GM23338 (cell line): ENCODE measurements around the gene PALLD. TPM values are rescaled to one million over a fixed set of nuclear protein-coding genes. Genes with fewer than 3 reads are reported as not detected.

Source experiments
- ATAC-seq: fragments of 200-7000 bp; cut with Tn5 transposase; 3 replicates; pipeline ENCODE4 v1.9.1; 2020
- DNase-seq: peaks from one replicate; pipeline ENCODE4 v3.0.0-alpha.2; 2015; ENCODE audit warnings: low spot score
- H2AFZ ChIP-seq: fragments of 200-600 bp; sonication (generic); 2 replicates; pipeline ENCODE4 v1.8.0; 2016; ENCODE audit warnings: antibody characterized with exemption, mild to moderate bottlenecking, moderate library complexity
- H3F3A ChIP-seq: fragments of 200-600 bp; sonication (generic); replicated peaks from 2 replicates; pipeline ENCODE4 v1.8.0; 2017; ENCODE audit warnings: antibody characterized with exemption, mixed run types, low read depth
- H3K27ac ChIP-seq: fragments of 200-600 bp; sonication (generic); 2 replicates; pipeline ENCODE4 v1.6.1; 2016; ENCODE audit warnings: low read depth
- H3K27me3 ChIP-seq: fragments of 200-600 bp; sonication (generic); 2 replicates; pipeline ENCODE4 v1.8.0; 2016; ENCODE audit warnings: mild to moderate bottlenecking, mixed run types, moderate library complexity; ENCODE audit not compliant: insufficient read depth
- H3K36me3 ChIP-seq: fragments of 200-600 bp; sonication (generic); 2 replicates; pipeline ENCODE4 v1.8.0; 2016; ENCODE audit warnings: mild to moderate bottlenecking; ENCODE audit not compliant: insufficient read depth
- H3K4me1 ChIP-seq: fragments of 200-600 bp; sonication (generic); 2 replicates; pipeline ENCODE4 v1.8.0; 2016; ENCODE audit warnings: mild to moderate bottlenecking, moderate library complexity; ENCODE audit not compliant: insufficient read depth
- H3K4me2 ChIP-seq: fragments of 200-600 bp; sonication (generic); 2 replicates; pipeline ENCODE4 v1.7.1; 2017; ENCODE audit warnings: mixed run types
- H3K4me3 ChIP-seq: fragments of 200-600 bp; sonication (generic); 2 replicates; pipeline ENCODE4 v1.6.1; 2016; ENCODE audit warnings: mixed run types
- H3K79me2 ChIP-seq: fragments of 200-600 bp; sonication (generic); replicated peaks from 2 replicates; pipeline ENCODE4 v1.8.0; 2017; ENCODE audit warnings: mild to moderate bottlenecking; ENCODE audit not compliant: insufficient read depth
- H3K9me2 ChIP-seq: fragments of 200-600 bp; sonication (generic); 2 replicates; pipeline ENCODE4 v1.8.0; 2017; ENCODE audit not compliant: insufficient read depth
- H4K20me1 ChIP-seq: fragments of 200-600 bp; sonication (generic); replicated peaks from 2 replicates; pipeline ENCODE4 v1.8.0; 2017; ENCODE audit warnings: mild to moderate bottlenecking; ENCODE audit not compliant: insufficient read depth
- H3K27ac Mint-ChIP-seq: 2 replicates; pipeline ENCODE4 v1.8.0; 2020; ENCODE audit warnings: inconsistent platforms, mild to moderate bottlenecking, moderate library complexity, mixed read lengths
- H3K27me3 Mint-ChIP-seq: 3 replicates; pipeline ENCODE4 v1.8.0; 2022; ENCODE audit warnings: low read depth, mild to moderate bottlenecking, moderate library complexity, mixed read lengths, inconsistent platforms; ENCODE audit not compliant: insufficient read depth, poor library complexity
- H3K36me3 Mint-ChIP-seq: 3 replicates; pipeline ENCODE4 v1.8.0; 2021; ENCODE audit warnings: low read depth, mild to moderate bottlenecking, inconsistent platforms, moderate library complexity, mixed read lengths
- H3K4me1 Mint-ChIP-seq: 3 replicates; pipeline ENCODE4 v1.8.0; 2020; ENCODE audit warnings: mild to moderate bottlenecking, inconsistent platforms, mixed read lengths
- H3K4me3 Mint-ChIP-seq: 3 replicates; pipeline ENCODE4 v1.8.0; 2021; ENCODE audit warnings: moderate library complexity, mild to moderate bottlenecking, inconsistent platforms, mixed read lengths
- H3K9me3 Mint-ChIP-seq: 3 replicates; pipeline ENCODE4 v1.8.0; 2020; ENCODE audit warnings: moderate library complexity, mild to moderate bottlenecking, inconsistent platforms, mixed read lengths
- CREB1 ChIP-seq: fragments of 250-450 bp; sonication (Bioruptor Pico); IDR thresholded peaks from 2 replicates; pipeline ENCODE4 v1.5.0; 2020; ENCODE audit warnings: low read depth, mild to moderate bottlenecking, moderate library complexity
- EZH2 ChIP-seq: fragments of 200-600 bp; sonication (generic); IDR thresholded peaks from one replicate; pipeline ENCODE4 v1.8.0; 2017; ENCODE audit warnings: antibody characterized with exemption, mild to moderate bottlenecking, low read depth; ENCODE audit not compliant: unreplicated experiment
- EZH2phosphoT487 ChIP-seq: fragments of 200-600 bp; sonication (generic); IDR thresholded peaks from one replicate; pipeline ENCODE4 v1.8.1; 2018; ENCODE audit warnings: antibody characterized with exemption; ENCODE audit not compliant: unreplicated experiment
- JUNB ChIP-seq: IDR thresholded peaks from one replicate; pipeline ENCODE4 v1.6.1; 2016; ENCODE audit warnings: antibody characterized with exemption; ENCODE audit not compliant: unreplicated experiment
- NANOG ChIP-seq: IDR thresholded peaks from 2 replicates; pipeline ENCODE4 v1.6.1; 2016; ENCODE audit warnings: antibody characterized with exemption, borderline replicate concordance
- POLR2AphosphoS5 ChIP-seq: IDR thresholded peaks from 2 replicates; pipeline ENCODE4 v1.6.1; 2016; ENCODE audit warnings: antibody characterized with exemption, low read depth
- STAT1 ChIP-seq: IDR thresholded peaks from one replicate; pipeline ENCODE4 v1.6.1; 2016; ENCODE audit warnings: antibody characterized with exemption; ENCODE audit not compliant: unreplicated experiment
- ZNF114 ChIP-seq: fragments of 250-450 bp; sonication (Bioruptor Pico); IDR thresholded peaks from 2 replicates; pipeline ENCODE4 v1.5.0; 2020; ENCODE audit warnings: mild to moderate bottlenecking, moderate library complexity
- ZNF331 ChIP-seq: fragments of 250-450 bp; sonication (Bioruptor Pico); IDR thresholded peaks from 2 replicates; pipeline ENCODE4 v1.5.0; 2020; ENCODE audit warnings: low read depth, mild to moderate bottlenecking, moderate library complexity
- polyA plus RNA-seq: library from polyadenylated mRNA; unstranded; fragments of >200 nt; fragmentation: Nextera tagmentation; extraction: Ambion mirVana; gene quantifications from 2 replicates; pipeline ENCODE4 v1.2.1, GENCODE V29; 2016
- total RNA-seq: library from RNA; depleted of rRNA; stranded (reverse); fragments of >200 nt; shearing (Covaris generic); gene quantifications from 2 replicates; pipeline ENCODE4 v1.2.3, GENCODE V29; 2014
- TF ChIP-seq, protein P1 (sequence below): IDR thresholded peaks from one replicate; pipeline ENCODE4 v1.6.1; 2018; ENCODE audit warnings: antibody characterized with exemption; ENCODE audit not compliant: unreplicated experiment
- TF ChIP-seq, protein P2 (sequence below): IDR thresholded peaks from 2 replicates; pipeline ENCODE4 v1.6.1; 2016; ENCODE audit warnings: antibody characterized with exemption
- TF ChIP-seq, protein P3 (sequence below): fragments of 250-450 bp; sonication (Bioruptor Pico); IDR thresholded peaks from 2 replicates; pipeline ENCODE4 v1.5.0; 2020; ENCODE audit warnings: mild to moderate bottlenecking, moderate library complexity
- TF ChIP-seq, protein P4 (sequence below), 2 experiments: fragments of 200-600 bp in 1 of 2; sonication (generic) in 1 of 2; conservative IDR thresholded peaks; 2 replicates each; pipeline versions ENCODE4 v1.5.1 to v1.6.1; 2016 to 2017; ENCODE audit warnings: antibody characterized with exemption in 2 of 2, low read depth in 2 of 2, mild to moderate bottlenecking in 2 of 2, moderate library complexity in 1 of 2

Gene PALLD
- total and polyA plus RNA-seq, 2 experiments from 2014 or later = 13.1 to 30.2 TPM

DNA sequence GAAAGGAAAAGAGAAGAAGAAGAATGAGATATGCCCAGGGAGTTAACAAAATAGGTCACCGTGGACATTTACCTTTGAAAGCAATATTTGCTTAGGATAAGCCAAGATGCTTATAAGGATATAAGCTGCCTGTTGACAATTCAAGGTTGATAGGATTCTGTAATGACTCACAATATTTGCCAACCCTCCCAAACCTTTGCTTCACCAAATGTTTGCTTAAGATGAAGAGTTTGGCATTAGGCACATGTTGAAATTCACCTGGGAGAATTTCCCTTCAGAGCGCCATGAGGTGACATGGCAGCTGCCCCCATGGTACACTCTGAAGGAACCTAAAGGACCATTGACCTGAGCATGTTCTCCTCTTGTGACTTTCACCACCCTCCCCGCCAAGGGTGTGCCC is 4.6 kb downstream of the PALLD start:
- H4K20me1 ChIP-seq = no peaks in the 10 kb centered on the region
- no peak overlapping the region for H2AFZ ChIP-seq
- no peak overlapping the region for H3K4me3 Mint-ChIP-seq
- H3K27ac Mint-ChIP-seq = no peak overlapping the region
- ATAC-seq (no peak), DNase-seq (no peak)
- no peaks in the 10 kb centered on the region for H3K36me3 Mint-ChIP-seq
- no peaks in the 10 kb centered on the region for H3K36me3 ChIP-seq
- no peaks in the 10 kb centered on the region for H3F3A ChIP-seq
- no peak for TF ChIP-seq EZH2
- TF ChIP-seq, protein P1, sequence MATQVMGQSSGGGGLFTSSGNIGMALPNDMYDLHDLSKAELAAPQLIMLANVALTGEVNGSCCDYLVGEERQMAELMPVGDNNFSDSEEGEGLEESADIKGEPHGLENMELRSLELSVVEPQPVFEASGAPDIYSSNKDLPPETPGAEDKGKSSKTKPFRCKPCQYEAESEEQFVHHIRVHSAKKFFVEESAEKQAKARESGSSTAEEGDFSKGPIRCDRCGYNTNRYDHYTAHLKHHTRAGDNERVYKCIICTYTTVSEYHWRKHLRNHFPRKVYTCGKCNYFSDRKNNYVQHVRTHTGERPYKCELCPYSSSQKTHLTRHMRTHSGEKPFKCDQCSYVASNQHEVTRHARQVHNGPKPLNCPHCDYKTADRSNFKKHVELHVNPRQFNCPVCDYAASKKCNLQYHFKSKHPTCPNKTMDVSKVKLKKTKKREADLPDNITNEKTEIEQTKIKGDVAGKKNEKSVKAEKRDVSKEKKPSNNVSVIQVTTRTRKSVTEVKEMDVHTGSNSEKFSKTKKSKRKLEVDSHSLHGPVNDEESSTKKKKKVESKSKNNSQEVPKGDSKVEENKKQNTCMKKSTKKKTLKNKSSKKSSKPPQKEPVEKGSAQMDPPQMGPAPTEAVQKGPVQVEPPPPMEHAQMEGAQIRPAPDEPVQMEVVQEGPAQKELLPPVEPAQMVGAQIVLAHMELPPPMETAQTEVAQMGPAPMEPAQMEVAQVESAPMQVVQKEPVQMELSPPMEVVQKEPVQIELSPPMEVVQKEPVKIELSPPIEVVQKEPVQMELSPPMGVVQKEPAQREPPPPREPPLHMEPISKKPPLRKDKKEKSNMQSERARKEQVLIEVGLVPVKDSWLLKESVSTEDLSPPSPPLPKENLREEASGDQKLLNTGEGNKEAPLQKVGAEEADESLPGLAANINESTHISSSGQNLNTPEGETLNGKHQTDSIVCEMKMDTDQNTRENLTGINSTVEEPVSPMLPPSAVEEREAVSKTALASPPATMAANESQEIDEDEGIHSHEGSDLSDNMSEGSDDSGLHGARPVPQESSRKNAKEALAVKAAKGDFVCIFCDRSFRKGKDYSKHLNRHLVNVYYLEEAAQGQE = no peak
- TF ChIP-seq NANOG = no peak
- TF ChIP-seq, protein P2, sequence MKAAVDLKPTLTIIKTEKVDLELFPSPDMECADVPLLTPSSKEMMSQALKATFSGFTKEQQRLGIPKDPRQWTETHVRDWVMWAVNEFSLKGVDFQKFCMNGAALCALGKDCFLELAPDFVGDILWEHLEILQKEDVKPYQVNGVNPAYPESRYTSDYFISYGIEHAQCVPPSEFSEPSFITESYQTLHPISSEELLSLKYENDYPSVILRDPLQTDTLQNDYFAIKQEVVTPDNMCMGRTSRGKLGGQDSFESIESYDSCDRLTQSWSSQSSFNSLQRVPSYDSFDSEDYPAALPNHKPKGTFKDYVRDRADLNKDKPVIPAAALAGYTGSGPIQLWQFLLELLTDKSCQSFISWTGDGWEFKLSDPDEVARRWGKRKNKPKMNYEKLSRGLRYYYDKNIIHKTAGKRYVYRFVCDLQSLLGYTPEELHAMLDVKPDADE = no peak
- TF ChIP-seq, protein P3, sequence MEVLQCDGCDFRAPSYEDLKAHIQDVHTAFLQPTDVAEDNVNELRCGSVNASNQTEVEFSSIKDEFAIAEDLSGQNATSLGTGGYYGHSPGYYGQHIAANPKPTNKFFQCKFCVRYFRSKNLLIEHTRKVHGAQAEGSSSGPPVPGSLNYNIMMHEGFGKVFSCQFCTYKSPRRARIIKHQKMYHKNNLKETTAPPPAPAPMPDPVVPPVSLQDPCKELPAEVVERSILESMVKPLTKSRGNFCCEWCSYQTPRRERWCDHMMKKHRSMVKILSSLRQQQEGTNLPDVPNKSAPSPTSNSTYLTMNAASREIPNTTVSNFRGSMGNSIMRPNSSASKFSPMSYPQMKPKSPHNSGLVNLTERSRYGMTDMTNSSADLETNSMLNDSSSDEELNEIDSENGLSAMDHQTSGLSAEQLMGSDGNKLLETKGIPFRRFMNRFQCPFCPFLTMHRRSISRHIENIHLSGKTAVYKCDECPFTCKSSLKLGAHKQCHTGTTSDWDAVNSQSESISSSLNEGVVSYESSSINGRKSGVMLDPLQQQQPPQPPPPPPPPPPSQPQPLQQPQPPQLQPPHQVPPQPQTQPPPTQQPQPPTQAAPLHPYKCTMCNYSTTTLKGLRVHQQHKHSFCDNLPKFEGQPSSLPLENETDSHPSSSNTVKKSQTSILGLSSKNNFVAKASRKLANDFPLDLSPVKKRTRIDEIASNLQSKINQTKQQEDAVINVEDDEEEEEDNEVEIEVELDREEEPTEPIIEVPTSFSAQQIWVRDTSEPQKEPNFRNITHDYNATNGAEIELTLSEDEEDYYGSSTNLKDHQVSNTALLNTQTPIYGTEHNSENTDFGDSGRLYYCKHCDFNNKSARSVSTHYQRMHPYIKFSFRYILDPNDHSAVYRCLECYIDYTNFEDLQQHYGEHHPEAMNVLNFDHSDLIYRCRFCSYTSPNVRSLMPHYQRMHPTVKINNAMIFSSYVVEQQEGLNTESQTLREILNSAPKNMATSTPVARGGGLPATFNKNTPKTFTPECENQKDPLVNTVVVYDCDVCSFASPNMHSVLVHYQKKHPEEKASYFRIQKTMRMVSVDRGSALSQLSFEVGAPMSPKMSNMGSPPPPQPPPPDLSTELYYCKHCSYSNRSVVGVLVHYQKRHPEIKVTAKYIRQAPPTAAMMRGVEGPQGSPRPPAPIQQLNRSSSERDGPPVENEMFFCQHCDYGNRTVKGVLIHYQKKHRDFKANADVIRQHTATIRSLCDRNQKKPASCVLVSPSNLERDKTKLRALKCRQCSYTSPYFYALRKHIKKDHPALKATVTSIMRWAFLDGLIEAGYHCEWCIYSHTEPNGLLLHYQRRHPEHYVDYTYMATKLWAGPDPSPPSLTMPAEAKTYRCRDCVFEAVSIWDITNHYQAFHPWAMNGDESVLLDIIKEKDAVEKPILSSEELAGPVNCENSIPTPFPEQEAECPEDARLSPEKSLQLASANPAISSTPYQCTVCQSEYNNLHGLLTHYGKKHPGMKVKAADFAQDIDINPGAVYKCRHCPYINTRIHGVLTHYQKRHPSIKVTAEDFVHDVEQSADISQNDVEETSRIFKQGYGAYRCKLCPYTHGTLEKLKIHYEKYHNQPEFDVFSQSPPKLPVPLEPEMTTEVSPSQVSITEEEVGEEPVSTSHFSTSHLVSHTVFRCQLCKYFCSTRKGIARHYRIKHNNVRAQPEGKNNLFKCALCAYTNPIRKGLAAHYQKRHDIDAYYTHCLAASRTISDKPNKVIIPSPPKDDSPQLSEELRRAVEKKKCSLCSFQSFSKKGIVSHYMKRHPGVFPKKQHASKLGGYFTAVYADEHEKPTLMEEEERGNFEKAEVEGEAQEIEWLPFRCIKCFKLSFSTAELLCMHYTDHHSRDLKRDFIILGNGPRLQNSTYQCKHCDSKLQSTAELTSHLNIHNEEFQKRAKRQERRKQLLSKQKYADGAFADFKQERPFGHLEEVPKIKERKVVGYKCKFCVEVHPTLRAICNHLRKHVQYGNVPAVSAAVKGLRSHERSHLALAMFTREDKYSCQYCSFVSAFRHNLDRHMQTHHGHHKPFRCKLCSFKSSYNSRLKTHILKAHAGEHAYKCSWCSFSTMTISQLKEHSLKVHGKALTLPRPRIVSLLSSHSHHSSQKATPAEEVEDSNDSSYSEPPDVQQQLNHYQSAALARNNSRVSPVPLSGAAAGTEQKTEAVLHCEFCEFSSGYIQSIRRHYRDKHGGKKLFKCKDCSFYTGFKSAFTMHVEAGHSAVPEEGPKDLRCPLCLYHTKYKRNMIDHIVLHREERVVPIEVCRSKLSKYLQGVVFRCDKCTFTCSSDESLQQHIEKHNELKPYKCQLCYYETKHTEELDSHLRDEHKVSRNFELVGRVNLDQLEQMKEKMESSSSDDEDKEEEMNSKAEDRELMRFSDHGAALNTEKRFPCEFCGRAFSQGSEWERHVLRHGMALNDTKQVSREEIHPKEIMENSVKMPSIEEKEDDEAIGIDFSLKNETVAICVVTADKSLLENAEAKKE (CRISPR knock-in tag) = no peak
- TF ChIP-seq, protein P4, sequence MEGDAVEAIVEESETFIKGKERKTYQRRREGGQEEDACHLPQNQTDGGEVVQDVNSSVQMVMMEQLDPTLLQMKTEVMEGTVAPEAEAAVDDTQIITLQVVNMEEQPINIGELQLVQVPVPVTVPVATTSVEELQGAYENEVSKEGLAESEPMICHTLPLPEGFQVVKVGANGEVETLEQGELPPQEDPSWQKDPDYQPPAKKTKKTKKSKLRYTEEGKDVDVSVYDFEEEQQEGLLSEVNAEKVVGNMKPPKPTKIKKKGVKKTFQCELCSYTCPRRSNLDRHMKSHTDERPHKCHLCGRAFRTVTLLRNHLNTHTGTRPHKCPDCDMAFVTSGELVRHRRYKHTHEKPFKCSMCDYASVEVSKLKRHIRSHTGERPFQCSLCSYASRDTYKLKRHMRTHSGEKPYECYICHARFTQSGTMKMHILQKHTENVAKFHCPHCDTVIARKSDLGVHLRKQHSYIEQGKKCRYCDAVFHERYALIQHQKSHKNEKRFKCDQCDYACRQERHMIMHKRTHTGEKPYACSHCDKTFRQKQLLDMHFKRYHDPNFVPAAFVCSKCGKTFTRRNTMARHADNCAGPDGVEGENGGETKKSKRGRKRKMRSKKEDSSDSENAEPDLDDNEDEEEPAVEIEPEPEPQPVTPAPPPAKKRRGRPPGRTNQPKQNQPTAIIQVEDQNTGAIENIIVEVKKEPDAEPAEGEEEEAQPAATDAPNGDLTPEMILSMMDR (conservative IDR thresholded peaks at IDR 0.05; ENCODE audit: low read depth in 2 of 2) = no peak
- TF ChIP-seq CREB1 (CRISPR knock-in tag) = no peak
- no peak for TF ChIP-seq STAT1
- TF ChIP-seq ZNF114 (CRISPR knock-in tag) = no peak
- TF ChIP-seq POLR2AphosphoS5 = no peak
- no peak for TF ChIP-seq EZH2phosphoT487
- no peak for TF ChIP-seq JUNB
- TF ChIP-seq ZNF331 (CRISPR knock-in tag) = no peak
- H3K4me1 Mint-ChIP-seq = peaks cover 29% of the 10 kb centered on the region
- no peak overlapping the region for H3K27ac ChIP-seq
- no peaks in the 10 kb centered on the region for H3K79me2 ChIP-seq
- peaks cover 14% of the 10 kb centered on the region for H3K4me1 ChIP-seq
- no peak overlapping the region for H3K4me2 ChIP-seq
- H3K27me3 Mint-ChIP-seq = peaks cover 1% of the 10 kb centered on the region
- no peak overlapping the region for H3K4me3 ChIP-seq
- H3K27me3 ChIP-seq = no peaks in the 10 kb centered on the region
- H3K9me3 Mint-ChIP-seq = no peaks in the 10 kb centered on the region
- H3K9me2 ChIP-seq = 0 out of 2 replicates have a peak, but pooled peaks cover 2% of the 10 kb centered on the region
